ENCODE data around the gene OR52B6.
A peak's percentile ranks its signal among the peaks of the same experiment; 100 is the strongest.

OR52B6 gene

GRCh38 chr11:5604896-5605295 is 24.2 kb downstream of the OR52B6 start:
- TF ChIP-seq CTCF (IDR thresholded peaks at IDR 0.05; ENCODE audit: borderline replicate concordance, control extremely low read depth, extremely low read depth, insufficient read depth, missing control alignments), result no peak
- no peak for DNase-seq (ENCODE audit: low spot score)
- in situ Hi-C loops (cut with MboI; ENCODE audit: low sequenced_read_pairs, unreplicated experiment), result loop anchor here (10.0 kb wide), 1 partner anchor 200 kb away; the partner anchor contains the start of gene OR52N2

- in situ Hi-C loops (cut with MboI; ENCODE audit: low sequenced_read_pairs, unreplicated experiment), result loop anchor here (10.0 kb wide), 1 partner anchor 199 kb away; the partner anchor contains the start of gene OR52N2
These were observed 25.2 kb downstream of the OR52B6 start for GRCh38 chr11:5605849-5606248.

GRCh38 chr11:5608808-5609207 is 28.1 kb downstream of the OR52B6 start:
- DNase-seq (ENCODE audit: low spot score), result no peak
- no peak for TF ChIP-seq CTCF (IDR thresholded peaks at IDR 0.05; ENCODE audit: borderline replicate concordance, control extremely low read depth, extremely low read depth, insufficient read depth, missing control alignments)
- in situ Hi-C loops (cut with MboI; ENCODE audit: low sequenced_read_pairs, unreplicated experiment), result loop anchor here (10.0 kb wide), 1 partner anchor 196 kb away; the partner anchor contains the start of gene OR52N2

More at GRCh38 chr11:5605849-5606248, 25.2 kb downstream of the OR52B6 start:
- DNase-seq (ENCODE audit: low spot score), result no peak
- TF ChIP-seq CTCF (IDR thresholded peaks at IDR 0.05; ENCODE audit: borderline replicate concordance, control extremely low read depth, extremely low read depth, insufficient read depth, missing control alignments), result peak; percentile 17

DNA sequence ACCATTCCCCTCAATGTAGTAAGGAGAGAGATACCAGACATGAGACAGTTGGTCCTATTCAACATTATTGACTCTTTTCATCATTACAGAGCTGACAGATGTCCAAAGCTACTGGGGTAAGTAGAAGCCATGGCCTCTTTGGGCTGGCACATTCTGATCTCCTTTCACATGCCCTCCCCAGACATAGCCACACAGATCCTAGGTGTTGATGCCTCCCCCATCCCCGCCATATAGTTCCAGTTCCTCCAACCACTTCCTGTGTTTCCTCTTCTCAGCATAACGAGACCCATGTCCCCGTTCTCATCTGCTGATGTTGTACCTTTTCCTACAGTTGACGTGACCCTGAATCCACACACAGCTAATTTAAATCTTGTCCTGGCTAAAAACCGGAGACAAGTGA is 29.8 kb downstream of the OR52B6 start:
- TF ChIP-seq CTCF (IDR thresholded peaks at IDR 0.05; ENCODE audit: borderline replicate concordance, control extremely low read depth, extremely low read depth, insufficient read depth, missing control alignments), result no peak
- in situ Hi-C loops (cut with MboI; ENCODE audit: low sequenced_read_pairs, unreplicated experiment), result no loop called here
- no peak for DNase-seq (ENCODE audit: low spot score)

GRCh38 chr11:5611627-5612026 is 30.9 kb downstream of the OR52B6 start:
- in situ Hi-C loops (cut with MboI; ENCODE audit: low sequenced_read_pairs, unreplicated experiment), result no loop called here
- TF ChIP-seq CTCF (IDR thresholded peaks at IDR 0.05; ENCODE audit: borderline replicate concordance, control extremely low read depth, extremely low read depth, insufficient read depth, missing control alignments), result no peak
- DNase-seq (ENCODE audit: low spot score), result no peak

DNA sequence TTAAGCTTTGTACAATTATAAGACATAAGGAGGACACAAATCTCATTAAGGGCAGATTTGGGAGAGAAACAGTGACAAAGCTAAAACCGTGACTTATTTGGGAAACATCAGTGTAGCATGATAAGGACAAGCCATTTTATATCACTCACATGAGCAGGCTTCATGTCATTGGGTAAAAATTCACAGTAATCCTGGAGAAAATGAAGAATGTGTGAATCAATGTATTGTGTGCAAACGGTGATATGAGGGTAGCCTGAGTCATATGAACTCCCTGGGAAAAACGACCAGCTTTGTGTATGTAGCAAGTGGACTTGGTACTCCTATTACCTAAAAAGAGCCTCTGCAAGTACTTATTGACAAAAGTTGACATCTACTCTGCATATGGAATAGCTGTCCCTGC is 38.1 kb downstream of the OR52B6 start:
- no peak for TF ChIP-seq CTCF (IDR thresholded peaks at IDR 0.05; ENCODE audit: borderline replicate concordance, control extremely low read depth, extremely low read depth, insufficient read depth, missing control alignments)
- DNase-seq (ENCODE audit: low spot score), result no peak
- in situ Hi-C loops (cut with MboI; ENCODE audit: low sequenced_read_pairs, unreplicated experiment), result no loop called here
